ENCODE measurements around the gene EFHC1. TPM values are rescaled to one million over a fixed set of nuclear protein-coding genes. Genes with fewer than 3 reads are reported as not detected.

The EFHC1 gene
- total RNA-seq, 1 experiment from 2014 or later, result 44.0 TPM

GRCh38 chr6:52532457-52532856, 112.3 kb downstream of the EFHC1 start:
- Histone ChIP-seq H3K9me2 (replicated peaks; ENCODE audit: insufficient read depth, low read length) (no peaks in the 10 kb centered on the region), H3K9ac (ENCODE audit: low read length) (peak overlapping the region; percentile 46), H3K27me3 (ENCODE audit: low read length) (no peaks in the 10 kb centered on the region), H3K27ac (ENCODE audit: low read length) (peak overlapping the region; percentile 87), H3K36me3 (ENCODE audit: insufficient read depth, low read length) (no peaks in the 10 kb centered on the region), H3K4me1 (ENCODE audit: low read length) (peaks cover 53% of the 10 kb centered on the region), H2AFZ (ENCODE audit: low read length) (no peak overlapping the region), H4K20me1 (ENCODE audit: insufficient read depth, low read depth, low read length) (no peaks in the 10 kb centered on the region), H3K4me3 (ENCODE audit: low read length) (peak overlapping the region; percentile 2), H3K79me2 (ENCODE audit: low read length) (peaks cover 55% of the 10 kb centered on the region), H3K4me2 (ENCODE audit: low read depth, low read length, poor library complexity, severe bottlenecking) (peak overlapping the region; percentile 60), H3K9me3 (ENCODE audit: low read length) (no peaks in the 10 kb centered on the region)
- DNase-seq, result no peak

- Histone ChIP-seq H3K4me3 (ENCODE audit: low read length) (no peak overlapping the region), H3K4me2 (ENCODE audit: low read depth, low read length, poor library complexity, severe bottlenecking) (no peak overlapping the region), H3K27ac (ENCODE audit: low read length) (peak overlapping the region; percentile 87; the same call in 1 of the 2 replicates), H3K4me1 (ENCODE audit: low read length) (peaks cover 63% of the 10 kb centered on the region), H4K20me1 (ENCODE audit: insufficient read depth, low read depth, low read length) (no peaks in the 10 kb centered on the region; the same call in 1 of the 2 replicates), H3K9me3 (ENCODE audit: low read length) (no peaks in the 10 kb centered on the region), H3K9ac (ENCODE audit: low read length) (no peak overlapping the region), H3K36me3 (ENCODE audit: insufficient read depth, low read length) (no peaks in the 10 kb centered on the region), H2AFZ (ENCODE audit: low read length) (no peak overlapping the region), H3K27me3 (ENCODE audit: low read length) (no peaks in the 10 kb centered on the region), H3K79me2 (ENCODE audit: low read length) (peaks cover 59% of the 10 kb centered on the region), H3K9me2 (replicated peaks; ENCODE audit: insufficient read depth, low read length) (no peaks in the 10 kb centered on the region)
- no peak for DNase-seq
Observed at GRCh38 chr6:52533491-52533890, 113.3 kb downstream of the EFHC1 start.

- no peak overlapping the region for H3K9ac ChIP-seq (ENCODE audit: low read length)
- no peaks in the 10 kb centered on the region for H3K27me3 ChIP-seq (ENCODE audit: low read length)
- H3K4me1 ChIP-seq (ENCODE audit: low read length), result peaks cover 72% of the 10 kb centered on the region
- no peak overlapping the region for H2AFZ ChIP-seq (ENCODE audit: low read length)
- no peak overlapping the region for H3K4me2 ChIP-seq (ENCODE audit: low read depth, low read length, poor library complexity, severe bottlenecking)
- H3K9me3 ChIP-seq (ENCODE audit: low read length), result no peaks in the 10 kb centered on the region
- no peak overlapping the region for H3K27ac ChIP-seq (ENCODE audit: low read length)
- H3K36me3 ChIP-seq (ENCODE audit: insufficient read depth, low read length), result no peaks in the 10 kb centered on the region
- no peaks in the 10 kb centered on the region; the same call in 1 of the 2 replicates for H4K20me1 ChIP-seq (ENCODE audit: insufficient read depth, low read depth, low read length)
- DNase-seq, result no peak
- H3K4me3 ChIP-seq (ENCODE audit: low read length), result no peak overlapping the region
- no peaks in the 10 kb centered on the region for H3K9me2 ChIP-seq (replicated peaks; ENCODE audit: insufficient read depth, low read length)
- peaks cover 68% of the 10 kb centered on the region for H3K79me2 ChIP-seq (ENCODE audit: low read length)
Observed at GRCh38 chr6:52534363-52534762, 114.2 kb downstream of the EFHC1 start.

- Histone ChIP-seq H3K4me1 (ENCODE audit: low read length) (peaks cover 77% of the 10 kb centered on the region), H4K20me1 (ENCODE audit: insufficient read depth, low read depth, low read length) (no peaks in the 10 kb centered on the region; the same call in 1 of the 2 replicates), H3K9me3 (ENCODE audit: low read length) (no peaks in the 10 kb centered on the region), H3K4me3 (ENCODE audit: low read length) (no peak overlapping the region), H3K4me2 (ENCODE audit: low read depth, low read length, poor library complexity, severe bottlenecking) (no peak overlapping the region), H3K27me3 (ENCODE audit: low read length) (no peaks in the 10 kb centered on the region), H3K36me3 (ENCODE audit: insufficient read depth, low read length) (no peaks in the 10 kb centered on the region), H3K79me2 (ENCODE audit: low read length) (peaks cover 69% of the 10 kb centered on the region), H3K9me2 (replicated peaks; ENCODE audit: insufficient read depth, low read length) (no peaks in the 10 kb centered on the region), H2AFZ (ENCODE audit: low read length) (no peak overlapping the region), H3K27ac (ENCODE audit: low read length) (no peak overlapping the region; the same call in 1 of the 2 replicates), H3K9ac (ENCODE audit: low read length) (no peak overlapping the region)
- DNase-seq, result no peak
Observed at GRCh38 chr6:52534966-52535390, 114.8 kb downstream of the EFHC1 start.

GRCh38 chr6:52535711-52536423, 115.7 kb downstream of the EFHC1 start:
- Histone ChIP-seq H3K27me3 (ENCODE audit: low read length) (no peaks in the 10 kb centered on the region), H3K4me2 (ENCODE audit: low read depth, low read length, poor library complexity, severe bottlenecking) (no peak overlapping the region), H3K4me3 (ENCODE audit: low read length) (no peak overlapping the region), H3K9me3 (ENCODE audit: low read length) (no peaks in the 10 kb centered on the region), H3K27ac (ENCODE audit: low read length) (peak overlapping the region; percentile 77; the same call in 1 of the 2 replicates), H4K20me1 (ENCODE audit: insufficient read depth, low read depth, low read length) (no peaks in the 10 kb centered on the region; the same call in 1 of the 2 replicates), H3K9me2 (replicated peaks; ENCODE audit: insufficient read depth, low read length) (no peaks in the 10 kb centered on the region), H3K36me3 (ENCODE audit: insufficient read depth, low read length) (no peaks in the 10 kb centered on the region), H2AFZ (ENCODE audit: low read length) (no peak overlapping the region), H3K4me1 (ENCODE audit: low read length) (peaks cover 77% of the 10 kb centered on the region), H3K79me2 (ENCODE audit: low read length) (peaks cover 69% of the 10 kb centered on the region), H3K9ac (ENCODE audit: low read length) (no peak overlapping the region)
- DNase-seq, result no peak

- Histone ChIP-seq H3K4me2 (ENCODE audit: low read depth, low read length, poor library complexity, severe bottlenecking) (no peak overlapping the region), H3K79me2 (ENCODE audit: low read length) (peaks cover 69% of the 10 kb centered on the region)
Observed at GRCh38 chr6:52536424-52536916, 116.3 kb downstream of the EFHC1 start.

GRCh38 chr6:52537001-52537753, 117.0 kb downstream of the EFHC1 start:
- H3K27me3 ChIP-seq (ENCODE audit: low read length), result no peaks in the 10 kb centered on the region
- H3K79me2 ChIP-seq (ENCODE audit: low read length), result peaks cover 70% of the 10 kb centered on the region
- H3K4me2 ChIP-seq (ENCODE audit: low read depth, low read length, poor library complexity, severe bottlenecking), result peak overlapping the region; percentile 39
- no peaks in the 10 kb centered on the region; the same call in 1 of the 2 replicates for H4K20me1 ChIP-seq (ENCODE audit: insufficient read depth, low read depth, low read length)
- no peak overlapping the region for H3K4me3 ChIP-seq (ENCODE audit: low read length)
- no peaks in the 10 kb centered on the region for H3K36me3 ChIP-seq (ENCODE audit: insufficient read depth, low read length)
- no peak for DNase-seq
- no peaks in the 10 kb centered on the region for H3K9me3 ChIP-seq (ENCODE audit: low read length)
- H3K9me2 ChIP-seq (replicated peaks; ENCODE audit: insufficient read depth, low read length), result no peaks in the 10 kb centered on the region
- H3K4me1 ChIP-seq (ENCODE audit: low read length), result peaks cover 77% of the 10 kb centered on the region
- H3K27ac ChIP-seq (ENCODE audit: low read length), result peak overlapping the region; percentile 77
- peak overlapping the region; percentile 53 for H3K9ac ChIP-seq (ENCODE audit: low read length)
- H2AFZ ChIP-seq (ENCODE audit: low read length), result no peak overlapping the region

More at GRCh38 chr6:52536424-52536916, 116.3 kb downstream of the EFHC1 start:
- peak overlapping the region; percentile 53; the same call in 1 of the 2 replicates for H3K9ac ChIP-seq (ENCODE audit: low read length)
- H3K27me3 ChIP-seq (ENCODE audit: low read length), result no peaks in the 10 kb centered on the region
- H3K27ac ChIP-seq (ENCODE audit: low read length), result peak overlapping the region; percentile 77
- no peaks in the 10 kb centered on the region for H3K9me2 ChIP-seq (replicated peaks; ENCODE audit: insufficient read depth, low read length)
- H3K4me3 ChIP-seq (ENCODE audit: low read length), result no peak overlapping the region
- no peak for DNase-seq
- H3K36me3 ChIP-seq (ENCODE audit: insufficient read depth, low read length), result no peaks in the 10 kb centered on the region
- no peaks in the 10 kb centered on the region; the same call in 1 of the 2 replicates for H4K20me1 ChIP-seq (ENCODE audit: insufficient read depth, low read depth, low read length)
- no peaks in the 10 kb centered on the region for H3K9me3 ChIP-seq (ENCODE audit: low read length)
- no peak overlapping the region for H2AFZ ChIP-seq (ENCODE audit: low read length)
- peaks cover 77% of the 10 kb centered on the region for H3K4me1 ChIP-seq (ENCODE audit: low read length)
